GM08714 (cell line): Measurements from ENCODE around the gene NTSR1.

Experiments
- H3K4me3 ChIP-seq: fragments of 200-500 bp; sonication (Bioruptor generic); 2 replicates; pipeline ENCODE4 v1.5.1; 2014; ENCODE audit warnings: mild to moderate bottlenecking, low read length, inconsistent platforms
- ZNF274 ChIP-seq: IDR thresholded peaks from 2 replicates; pipeline ENCODE4 v1.6.1; 2012; ENCODE audit warnings: mild to moderate bottlenecking, low read depth, low read length

NTSR1 gene

GRCh38 chr20:62684981-62685380, 23.7 kb upstream of the NTSR1 start:
- TF ChIP-seq ZNF274 = no peak
- no peak overlapping the region for H3K4me3 ChIP-seq

DNA sequence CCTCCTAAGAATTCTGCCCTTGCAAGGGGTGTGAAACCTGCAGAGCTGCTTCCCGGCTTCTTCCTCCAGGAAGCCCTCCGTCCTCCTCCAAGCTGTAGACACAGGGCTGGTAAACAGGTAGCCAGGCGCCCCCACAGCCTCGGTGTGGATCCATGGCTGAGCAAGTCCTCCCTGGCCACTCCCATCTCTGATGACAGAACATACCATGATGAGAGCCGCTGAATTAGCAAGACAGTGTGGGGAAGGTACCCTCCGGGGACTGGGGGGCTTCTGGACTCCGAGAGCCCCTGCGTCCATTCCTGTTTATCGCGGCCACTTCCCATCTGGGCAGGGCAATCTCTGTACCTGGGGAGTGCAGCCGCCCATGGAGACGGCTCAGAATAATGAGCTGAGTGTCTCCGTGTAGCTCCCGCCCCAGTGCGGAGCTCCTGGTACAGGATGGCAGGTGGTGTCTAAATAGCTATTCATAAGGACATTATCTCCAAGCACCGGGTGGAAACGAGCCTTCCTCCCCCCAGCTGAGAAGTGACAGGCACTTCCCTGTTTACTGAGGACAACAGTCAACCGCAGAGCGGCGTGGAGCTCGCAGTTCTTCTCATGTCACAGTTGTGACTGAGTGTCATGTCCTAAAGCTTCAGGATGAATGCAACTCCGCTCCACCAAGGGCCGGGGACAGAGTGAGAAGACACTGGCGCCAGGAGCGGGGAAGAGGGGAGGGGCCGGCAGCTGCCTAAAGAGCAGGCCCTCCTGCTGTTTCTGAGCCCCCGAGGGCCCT, 22.7 kb upstream of the NTSR1 start:
- TF ChIP-seq ZNF274 = no peak
- no peak overlapping the region for H3K4me3 ChIP-seq

DNA sequence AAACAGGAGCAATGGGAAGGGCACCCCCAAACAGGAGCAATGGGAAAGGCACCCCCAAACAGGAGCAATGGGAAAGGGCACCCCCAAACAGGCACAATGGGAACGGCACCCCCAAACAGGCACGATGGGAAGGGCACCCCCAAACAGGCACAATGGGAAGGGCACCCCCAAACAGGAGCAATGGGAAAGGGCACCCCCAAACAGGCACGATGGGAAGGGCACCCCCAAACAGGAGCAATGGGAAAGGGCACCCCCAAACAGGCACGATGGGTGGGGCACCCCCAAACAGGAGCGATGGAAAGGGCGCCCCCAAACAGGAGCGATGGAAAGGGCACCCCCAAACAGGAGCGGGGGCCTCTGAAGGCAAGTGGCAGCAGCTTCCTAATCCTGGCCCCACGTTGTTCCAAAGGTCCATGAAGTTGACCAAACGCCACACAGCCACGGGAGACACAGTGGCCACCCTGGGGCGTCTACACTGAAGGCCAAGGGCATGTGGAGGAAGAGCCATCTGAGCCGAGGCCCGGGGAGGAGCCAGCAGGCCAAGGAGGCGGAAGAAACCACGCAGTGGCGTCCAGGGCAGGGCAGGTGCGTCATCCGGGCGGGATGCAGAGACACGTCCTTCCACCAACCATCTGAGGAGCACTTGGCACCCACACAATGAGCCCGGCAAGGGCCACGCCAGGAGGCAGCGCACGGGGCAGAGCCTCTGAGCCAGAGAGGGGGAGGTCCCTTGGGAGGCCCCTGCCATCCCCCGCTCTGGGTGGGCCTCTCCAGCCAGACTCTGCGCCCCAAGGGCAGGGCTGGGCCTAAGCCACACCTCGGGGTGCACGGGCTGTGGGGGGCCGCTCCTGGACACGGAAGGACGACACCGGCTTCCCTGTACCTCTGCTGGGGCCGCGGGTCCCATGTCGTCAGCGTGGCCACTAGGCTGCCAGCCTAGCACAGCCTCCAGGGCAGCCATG, 21.5 kb upstream of the NTSR1 start:
- TF ChIP-seq ZNF274 = no peak
- no peak overlapping the region for H3K4me3 ChIP-seq

GRCh38 chr20:62688083-62688482, 20.6 kb upstream of the NTSR1 start:
- no peak overlapping the region for H3K4me3 ChIP-seq
- TF ChIP-seq ZNF274 = no peak

DNA sequence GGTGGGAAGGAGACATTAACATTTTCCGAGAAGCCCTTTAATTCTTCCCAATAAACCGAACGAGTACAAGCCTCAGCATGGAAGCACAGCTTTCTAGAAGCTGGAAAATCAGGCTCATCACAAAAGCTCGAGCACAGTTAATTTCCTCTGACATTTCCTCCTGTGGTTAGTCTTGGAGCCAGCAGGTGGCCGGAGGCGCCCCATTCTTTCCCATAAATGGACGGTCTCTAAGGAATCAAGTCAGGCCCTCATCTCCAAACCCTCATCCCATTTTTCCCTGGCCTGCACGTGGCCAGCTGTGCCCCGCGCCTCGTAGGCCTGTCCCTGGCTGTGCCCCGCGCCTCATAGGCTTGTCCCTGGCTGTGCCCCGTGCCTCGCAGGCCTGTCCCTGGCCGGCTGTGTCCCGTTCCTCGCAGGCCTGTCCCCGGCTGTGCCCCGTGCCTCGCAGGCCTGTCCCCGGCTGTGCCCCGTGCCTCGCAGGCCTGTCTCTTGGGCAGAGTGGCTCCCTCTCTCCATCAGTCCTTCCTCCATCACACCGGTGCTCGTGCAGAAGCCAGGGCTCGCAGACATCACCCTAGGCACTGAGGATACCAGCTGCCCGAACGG, 19.7 kb upstream of the NTSR1 start:
- TF ChIP-seq ZNF274 = no peak
- H3K4me3 ChIP-seq = no peak overlapping the region

- TF ChIP-seq ZNF274 = no peak
- H3K4me3 ChIP-seq = no peak overlapping the region
These were observed 18.8 kb upstream of the NTSR1 start for GRCh38 chr20:62689861-62690260.

DNA sequence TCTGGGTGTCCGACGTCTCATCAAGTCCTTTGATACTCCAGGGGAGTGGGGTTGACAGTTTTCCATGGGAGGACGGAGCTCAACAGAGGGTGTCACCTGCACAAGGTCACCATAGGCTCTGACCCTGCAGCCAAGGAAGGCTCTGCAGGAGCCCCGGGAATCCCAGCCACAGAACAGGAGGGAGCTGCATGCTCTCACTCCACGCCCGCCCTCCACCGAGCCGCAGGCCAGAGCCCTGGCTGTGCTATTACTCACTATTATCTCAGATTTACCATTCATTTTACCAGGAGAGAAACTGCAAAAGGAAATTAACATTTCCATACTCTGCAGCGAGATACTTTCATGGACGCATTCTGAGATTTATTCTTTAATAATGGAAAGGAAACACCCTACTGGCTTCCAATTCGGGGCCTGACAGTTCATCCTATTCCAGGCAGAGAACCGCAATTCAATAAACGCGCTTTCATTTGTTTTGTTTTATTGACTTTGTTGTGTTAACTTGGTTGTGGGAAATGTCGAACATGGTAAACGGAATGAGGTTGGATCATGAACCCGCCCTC, 18.3 kb upstream of the NTSR1 start:
- H3K4me3 ChIP-seq = no peak overlapping the region
- no peak for TF ChIP-seq ZNF274

DNA sequence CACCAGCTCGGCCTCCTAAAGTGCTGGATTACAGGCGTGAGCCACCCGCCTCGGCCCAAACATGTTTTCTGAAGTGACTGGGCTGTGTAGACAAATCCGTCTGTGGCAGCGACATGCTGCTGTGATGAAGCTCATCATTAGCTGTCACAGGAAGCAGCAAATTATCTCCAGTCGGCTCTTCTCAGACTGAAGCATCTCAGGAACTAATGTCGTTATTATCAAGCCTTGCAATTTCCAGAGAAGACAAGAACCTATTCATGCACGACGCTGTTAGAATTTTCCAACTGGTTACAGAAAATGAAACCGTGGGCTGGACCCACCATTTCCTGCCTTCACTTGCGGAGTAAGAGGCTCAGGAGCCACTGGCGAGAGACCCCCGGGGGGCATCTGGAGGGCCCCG, 17.1 kb upstream of the NTSR1 start:
- H3K4me3 ChIP-seq = no peak overlapping the region
- no peak for TF ChIP-seq ZNF274

GRCh38 chr20:62692176-62692575, 16.5 kb upstream of the NTSR1 start:
- H3K4me3 ChIP-seq = no peak overlapping the region
- no peak for TF ChIP-seq ZNF274

- no peak for TF ChIP-seq ZNF274
- H3K4me3 ChIP-seq = no peak overlapping the region
These were observed 15.7 kb upstream of the NTSR1 start for GRCh38 chr20:62692801-62693523.

- H3K4me3 ChIP-seq = no peak overlapping the region
- TF ChIP-seq ZNF274 = no peak
These were observed 15.1 kb upstream of the NTSR1 start for GRCh38 chr20:62693524-62693922.

- no peak for TF ChIP-seq ZNF274
- no peak overlapping the region for H3K4me3 ChIP-seq
These were observed 14.5 kb upstream of the NTSR1 start for GRCh38 chr20:62694106-62694505.

- no peak for TF ChIP-seq ZNF274
- H3K4me3 ChIP-seq = no peak overlapping the region
These were observed 13.8 kb upstream of the NTSR1 start for GRCh38 chr20:62694868-62695267.
